GM12892 (cell line): Measurements from ENCODE around the gene ACAD9.

Experiments used
- POLR2A ChIP-seq: IDR thresholded peaks from 2 replicates; pipeline ENCODE4 v1.6.1; 2011; ENCODE audit warnings: low read depth, low read length, control low read depth
- POLR2AphosphoS5 ChIP-seq: IDR thresholded peaks from 2 replicates; pipeline ENCODE4 v1.6.1; 2011; ENCODE audit warnings: low read depth, low read length, control low read depth
- TAF1 ChIP-seq: IDR thresholded peaks from 2 replicates; pipeline ENCODE4 v1.6.1; 2011; ENCODE audit warnings: low read depth, mild to moderate bottlenecking, control low read depth, low read length, borderline replicate concordance

GRCh38 chr3:128879991-128880390, 571 bp downstream of the ACAD9 start:
- no peak for TF ChIP-seq POLR2A
- no peak for TF ChIP-seq POLR2AphosphoS5
- no peak for TF ChIP-seq TAF1
